Upper lobe of left lung (tissue), 6 donors: ENCODE results near the gene FMOD. TPM values are rescaled to one million over a fixed set of nuclear protein-coding genes. Genes with fewer than 3 reads are reported as not detected.
A peak's percentile ranks its signal among the peaks of the same experiment; 100 is the strongest.

Source experiments
- ATAC-seq, 2 donors: fragments of 200-7000 bp; cut with Tn5 transposase; one replicate each; pipeline ENCODE4 v1.9.1; 2022; ENCODE audit warnings: mild to moderate bottlenecking in 2 of 2, moderate library complexity in 2 of 2; ENCODE audit not compliant: low FRiP score in 2 of 2
- DNase-seq, 2 donors: peaks; one replicate each; pipeline ENCODE4 v3.0.0-alpha.2; 2019 to 2020
- H3K27ac ChIP-seq, 4 donors: fragments of 200-600 bp; sonication (generic); one replicate each; pipeline ENCODE4 v1.5.1; 2016 to 2019
- H3K27me3 ChIP-seq, 4 donors: fragments of 200-600 bp; sonication (generic); one replicate each; pipeline ENCODE4 v1.5.1; 2017 to 2019
- H3K36me3 ChIP-seq, 4 donors: fragments of 200-600 bp; sonication (generic); one replicate each; pipeline ENCODE4 v1.5.1; 2016 to 2019
- H3K4me1 ChIP-seq, 4 donors: fragments of 200-600 bp; sonication (generic); one replicate each; pipeline ENCODE4 v1.5.1; 2018 to 2019
- H3K4me3 ChIP-seq, 4 donors: fragments of 200-600 bp; sonication (generic); one replicate each; pipeline ENCODE4 v1.5.1; 2017 to 2019; ENCODE audit warnings: mild to moderate bottlenecking in 2 of 4, moderate library complexity in 1 of 4
- H3K9me3 ChIP-seq, 4 donors: fragments of 200-600 bp; sonication (generic); one replicate each; pipeline ENCODE4 v1.5.1; 2018 to 2019
- EP300 ChIP-seq, 4 donors: sonication (generic); formaldehyde crosslinking; IDR thresholded peaks; one replicate each; pipeline ENCODE4 v1.5.1; 2017; ENCODE audit warnings: antibody characterized with exemption in 4 of 4, control low read depth in 2 of 4
- POLR2A ChIP-seq, 4 donors: fragments of 450-650 bp; IDR thresholded peaks; one replicate each; pipeline ENCODE4 v1.5.1; 2016 to 2017; ENCODE audit warnings: antibody characterized with exemption in 4 of 4, mild to moderate bottlenecking in 2 of 4
- POLR2AphosphoS5 ChIP-seq, 2 donors: sonication (generic); formaldehyde crosslinking; IDR thresholded peaks; one replicate each; pipeline ENCODE4 v1.5.1; 2017; ENCODE audit warnings: antibody characterized with exemption in 2 of 2
- WGBS, 2 donors: methylation state at CpG; one replicate each; pipeline ENCODE4 v1.1.5; 2017 to 2018; 5-methylcytosine and 5-hydroxymethylcytosine counted together
- total RNA-seq, 6 donors: library from RNA; depleted of rRNA in 4 of 6; stranded (reverse); fragments of >200 nt in 4 of 6; gene quantifications; one replicate each; pipeline versions ENCODE4 v1.1.0 to v1.2.1, GENCODE V29; 2016 to 2021
- TF ChIP-seq, protein P1 (sequence below), 6 experiments: fragments of 450-650 bp in 4 of 6; fragments of 200-600 bp in 2 of 6; sonication (generic) in 2 of 6; IDR thresholded peaks; one replicate each; pipeline ENCODE4 v1.5.1; 2016 to 2019; ENCODE audit warnings: antibody characterized with exemption in 6 of 6
- donor health status: DM: no; HTN: no; CAD: no; lungs with moderate emphysema.
- donor health status: DM: no; HTN: yes; CAD: no; lungs with severe emphysema.

The FMOD gene
- total RNA-seq, 6 donors from 2014 or later = 12.5 to 46.7 (median 25.4) TPM

DNA sequence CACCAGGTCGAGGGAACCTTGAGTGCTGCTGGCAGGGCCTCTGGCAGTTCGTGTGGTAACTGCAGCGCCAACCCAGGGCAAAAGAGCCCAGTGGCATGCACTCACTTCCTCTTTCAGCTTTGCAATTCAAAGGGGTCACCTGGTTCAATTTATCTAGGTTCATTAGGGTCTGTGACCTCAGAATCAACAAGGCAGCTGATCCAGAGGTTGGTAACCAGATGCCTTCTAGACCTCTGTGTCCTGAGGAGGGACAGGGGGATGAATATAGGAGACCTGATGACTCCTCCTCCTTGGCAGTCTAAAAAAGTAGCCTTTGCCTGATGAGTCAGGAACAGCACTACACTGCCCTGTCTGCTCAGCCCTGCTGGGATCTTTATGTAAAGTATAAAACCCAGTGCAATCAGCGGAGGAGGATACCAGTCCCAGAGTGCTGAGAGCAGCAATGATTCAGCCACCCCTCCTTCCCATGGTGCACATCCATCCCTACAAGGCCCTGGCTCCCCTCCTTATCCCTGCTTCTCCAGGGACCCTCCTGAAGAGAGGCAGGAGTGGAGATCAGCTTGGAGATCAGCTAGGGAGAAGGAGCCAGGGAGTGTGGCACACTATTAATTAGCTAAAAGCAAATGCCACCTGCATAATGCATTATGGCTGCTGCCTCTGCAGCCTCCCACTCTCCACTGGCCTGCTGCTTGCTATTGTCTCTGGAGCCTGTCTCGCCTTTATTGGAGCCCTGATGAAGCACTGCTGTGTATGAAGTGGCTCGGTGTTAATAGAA is 11.2 kb upstream of the FMOD start:
- H3K9me3 ChIP-seq = no peaks in the 10 kb centered on the region
- no peak overlapping the region for H3K27ac ChIP-seq
- H3K4me1 ChIP-seq = no peaks in the 10 kb centered on the region
- H3K4me3 ChIP-seq = no peak overlapping the region
- no peaks in the 10 kb centered on the region for H3K27me3 ChIP-seq
- ATAC-seq = peak in 1 of 2 donors; percentile 28
- DNase-seq = no peak
- 72 to 92% methylated on average over 3 to 6 of the region's 6 CpGs for WGBS, 2 donors
- TF ChIP-seq POLR2A (IDR thresholded peaks at IDR 0.05) (no peak), EP300 (IDR thresholded peaks at IDR 0.05) (no peak), POLR2AphosphoS5 (IDR thresholded peaks at IDR 0.05) (no peak)
- TF ChIP-seq, protein P1, sequence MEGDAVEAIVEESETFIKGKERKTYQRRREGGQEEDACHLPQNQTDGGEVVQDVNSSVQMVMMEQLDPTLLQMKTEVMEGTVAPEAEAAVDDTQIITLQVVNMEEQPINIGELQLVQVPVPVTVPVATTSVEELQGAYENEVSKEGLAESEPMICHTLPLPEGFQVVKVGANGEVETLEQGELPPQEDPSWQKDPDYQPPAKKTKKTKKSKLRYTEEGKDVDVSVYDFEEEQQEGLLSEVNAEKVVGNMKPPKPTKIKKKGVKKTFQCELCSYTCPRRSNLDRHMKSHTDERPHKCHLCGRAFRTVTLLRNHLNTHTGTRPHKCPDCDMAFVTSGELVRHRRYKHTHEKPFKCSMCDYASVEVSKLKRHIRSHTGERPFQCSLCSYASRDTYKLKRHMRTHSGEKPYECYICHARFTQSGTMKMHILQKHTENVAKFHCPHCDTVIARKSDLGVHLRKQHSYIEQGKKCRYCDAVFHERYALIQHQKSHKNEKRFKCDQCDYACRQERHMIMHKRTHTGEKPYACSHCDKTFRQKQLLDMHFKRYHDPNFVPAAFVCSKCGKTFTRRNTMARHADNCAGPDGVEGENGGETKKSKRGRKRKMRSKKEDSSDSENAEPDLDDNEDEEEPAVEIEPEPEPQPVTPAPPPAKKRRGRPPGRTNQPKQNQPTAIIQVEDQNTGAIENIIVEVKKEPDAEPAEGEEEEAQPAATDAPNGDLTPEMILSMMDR (IDR thresholded peaks at IDR 0.05) = no peak
- H3K36me3 ChIP-seq = no peaks in the 10 kb centered on the region

DNA sequence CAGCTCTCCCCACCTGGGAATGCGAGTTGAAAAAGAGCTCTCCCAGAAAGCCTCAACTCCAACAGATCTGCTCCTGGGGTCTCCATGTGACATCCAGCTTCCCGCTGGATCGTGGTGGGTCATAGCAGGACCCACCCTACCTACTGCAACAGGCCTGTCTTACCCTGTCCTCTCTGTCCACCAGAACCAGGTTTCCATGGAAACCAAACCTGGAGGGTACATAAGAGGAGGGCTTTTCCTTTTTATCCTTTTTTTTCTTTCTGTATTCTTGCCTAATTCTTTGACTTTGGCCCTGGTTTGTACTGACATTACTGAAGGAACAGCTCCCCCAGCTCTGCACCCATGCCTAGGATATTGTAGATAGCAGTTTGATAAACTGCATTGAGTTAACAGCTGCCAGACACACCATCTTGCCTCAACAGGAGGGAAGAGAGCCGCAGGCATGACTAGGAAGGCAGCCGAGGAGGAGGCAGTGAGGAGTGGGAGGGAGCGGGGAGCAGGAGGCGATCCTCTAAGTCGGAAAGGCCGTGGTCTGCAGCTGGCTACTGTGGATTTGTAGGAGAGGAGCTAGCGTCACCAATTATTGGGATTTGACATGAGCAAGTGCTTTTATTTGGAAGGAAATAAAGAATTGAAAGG is 9.7 kb upstream of the FMOD start:
- no peaks in the 10 kb centered on the region for H3K27me3 ChIP-seq

DNA sequence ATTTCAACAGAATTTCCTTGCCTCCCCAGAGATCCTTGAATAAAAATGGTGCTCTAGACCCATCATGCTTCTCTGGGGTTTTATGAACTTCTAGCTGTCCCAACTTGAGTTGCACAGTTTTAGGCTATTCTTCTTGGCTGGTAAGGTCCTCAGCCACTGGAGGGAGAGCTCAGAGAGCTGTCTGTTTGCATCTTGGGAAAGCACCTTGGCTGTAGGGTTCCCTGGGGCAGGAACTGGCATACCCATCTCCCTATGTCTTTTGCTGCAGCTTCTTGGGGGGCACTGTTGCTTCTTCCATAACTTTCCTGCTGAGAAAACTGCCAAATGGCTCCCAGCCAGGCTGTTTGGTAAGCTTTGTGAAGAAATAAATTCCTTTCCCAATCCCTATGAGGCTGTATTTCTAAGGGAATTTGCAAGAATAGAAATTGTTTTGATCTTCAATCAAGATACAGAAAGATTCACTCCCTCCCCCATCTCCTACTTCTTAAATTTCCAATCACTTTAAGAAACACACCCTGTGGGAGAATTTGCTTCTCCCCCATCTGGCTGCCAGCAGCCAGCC is 8.2 kb upstream of the FMOD start:
- no peak for DNase-seq
- Histone ChIP-seq H3K4me3 (no peak overlapping the region), H3K27ac (no peak overlapping the region), H3K27me3 (no peaks in the 10 kb centered on the region), H3K36me3 (no peaks in the 10 kb centered on the region), H3K4me1 (no peaks in the 10 kb centered on the region), H3K9me3 (no peaks in the 10 kb centered on the region)
- TF ChIP-seq EP300 (IDR thresholded peaks at IDR 0.05) (no peak), POLR2AphosphoS5 (IDR thresholded peaks at IDR 0.05) (no peak)
- no peak for ATAC-seq

More for the DNA sequence above, 9.7 kb upstream of the FMOD start:
- TF ChIP-seq EP300 (IDR thresholded peaks at IDR 0.05) = no peak
- no peak for TF ChIP-seq POLR2AphosphoS5 (IDR thresholded peaks at IDR 0.05)
- TF ChIP-seq, protein P1 (IDR thresholded peaks at IDR 0.05) = no peak
- no peak for TF ChIP-seq POLR2A (IDR thresholded peaks at IDR 0.05)
- 78 to 88% methylated on average over 9 to 10 of the region's 10 CpGs for WGBS, 2 donors
- Histone ChIP-seq H3K4me1 (no peaks in the 10 kb centered on the region), H3K27ac (no peak overlapping the region), H3K4me3 (no peak overlapping the region), H3K36me3 (no peaks in the 10 kb centered on the region), H3K9me3 (no peaks in the 10 kb centered on the region)
- DNase-seq (no peak), ATAC-seq (no peak)

DNA sequence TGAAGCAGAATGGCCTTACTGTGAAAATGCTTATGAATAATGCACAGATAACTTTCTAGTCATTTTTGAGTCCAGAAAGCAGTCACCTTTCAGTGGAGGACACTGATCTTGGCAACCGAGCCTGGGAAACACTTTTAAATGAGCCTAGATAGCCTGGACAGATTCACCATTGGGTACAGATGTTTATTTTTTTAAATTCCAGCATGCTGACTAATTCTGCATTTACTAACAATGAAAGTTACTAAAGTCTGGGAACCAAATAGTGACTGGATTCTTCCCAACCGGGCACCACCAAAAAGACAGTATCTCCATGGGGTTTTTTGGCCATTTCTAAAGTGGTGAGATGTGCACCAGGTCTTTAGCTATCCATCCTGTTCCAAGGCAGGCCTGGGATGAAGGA is 3.3 kb upstream of the FMOD start:
- Histone ChIP-seq H3K9me3 (no peaks in the 10 kb centered on the region), H3K36me3 (no peaks in the 10 kb centered on the region), H3K4me3 (no peak overlapping the region), H3K27me3 (no peaks in the 10 kb centered on the region), H3K27ac (peak overlapping the region in 2 of 4 donors; percentile 28 to 49), H3K4me1 (peaks cover 0 to 10% (median 8%) of the 10 kb centered on the region in 4 donors)
- no peak for DNase-seq
- 45 to 70% methylated on average over 2 of the region's 2 CpGs for WGBS, 2 donors
- TF ChIP-seq, protein P1 (IDR thresholded peaks at IDR 0.05) = no peak
- TF ChIP-seq POLR2A (IDR thresholded peaks at IDR 0.05) (no peak), POLR2AphosphoS5 (IDR thresholded peaks at IDR 0.05) (no peak), EP300 (IDR thresholded peaks at IDR 0.05) (no peak)
- no peak for ATAC-seq

DNA sequence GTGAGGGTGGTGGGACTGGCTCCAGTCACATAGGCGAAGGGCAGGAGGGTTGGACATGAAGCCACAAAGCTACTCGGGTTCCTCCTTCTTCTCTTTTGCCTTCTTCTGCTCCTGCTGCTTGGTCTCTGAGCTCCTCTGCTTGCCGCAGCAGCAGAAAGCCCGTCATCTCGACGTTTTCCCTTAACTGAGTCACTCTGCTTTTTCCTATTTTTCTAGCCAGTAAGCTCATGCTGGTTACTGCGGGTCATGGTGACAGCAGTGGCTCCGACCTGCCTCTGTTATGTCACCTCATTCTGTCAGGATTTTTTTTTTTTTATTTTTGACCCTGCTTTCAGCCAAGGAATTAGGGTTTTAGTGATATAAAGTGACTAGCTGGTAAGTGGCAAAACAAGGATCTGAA is 2.6 kb upstream of the FMOD start:
- Histone ChIP-seq H3K9me3 (no peaks in the 10 kb centered on the region), H3K4me3 (no peak overlapping the region), H3K27me3 (no peaks in the 10 kb centered on the region), H3K36me3 (no peaks in the 10 kb centered on the region), H3K4me1 (peaks cover 0 to 10% (median 8%) of the 10 kb centered on the region in 4 donors), H3K27ac (peak overlapping the region in 2 of 4 donors; percentile 28 to 49)
- DNase-seq = no peak
- TF ChIP-seq POLR2A (IDR thresholded peaks at IDR 0.05) (no peak), POLR2AphosphoS5 (IDR thresholded peaks at IDR 0.05) (peak in 1 of 2 donors; percentile 11), EP300 (IDR thresholded peaks at IDR 0.05) (no peak)
- TF ChIP-seq, protein P1 (IDR thresholded peaks at IDR 0.05) = no peak
- no peak for ATAC-seq
- 68% methylated on average over 8 of the region's 8 CpGs for WGBS, 2 donors
